AG04449 (cell line): ENCODE results near the gene PATE1.

Source experiments
- CTCF ChIA-PET: fragments of 350-600 bp; formaldehyde crosslinking; extraction: SDS; loops from one replicate; lab custom pipeline; 2021; ENCODE audit warnings: antibody characterized with exemption; lab: Yijun Ruan, JAX
- POLR2A ChIA-PET: fragments of 400-600, 350-600 bp; formaldehyde crosslinking; extraction: SDS; loops from one replicate; lab custom pipeline; 2020; ENCODE audit warnings: antibody characterized with exemption, inconsistent platforms; lab: Yijun Ruan, JAX
- DNase-seq: peaks from one replicate; pipeline ENCODE4 v3.0.0-alpha.2; 2010; ENCODE audit warnings: low read depth, low spot score
- H3K4me3 ChIP-seq: 2 replicates; pipeline ENCODE4 v1.5.1; 2011; ENCODE audit warnings: low read depth, mild to moderate bottlenecking, control low read depth, low read length
- TF ChIP-seq, protein P1 (sequence below): IDR thresholded peaks from one replicate; pipeline ENCODE4 v1.5.1; 2011; ENCODE audit warnings: mild to moderate bottlenecking, moderate library complexity, low read length, control low read depth, inconsistent platforms; ENCODE audit not compliant: insufficient read depth; ENCODE audit errors: missing control alignments

PATE1 gene

DNA sequence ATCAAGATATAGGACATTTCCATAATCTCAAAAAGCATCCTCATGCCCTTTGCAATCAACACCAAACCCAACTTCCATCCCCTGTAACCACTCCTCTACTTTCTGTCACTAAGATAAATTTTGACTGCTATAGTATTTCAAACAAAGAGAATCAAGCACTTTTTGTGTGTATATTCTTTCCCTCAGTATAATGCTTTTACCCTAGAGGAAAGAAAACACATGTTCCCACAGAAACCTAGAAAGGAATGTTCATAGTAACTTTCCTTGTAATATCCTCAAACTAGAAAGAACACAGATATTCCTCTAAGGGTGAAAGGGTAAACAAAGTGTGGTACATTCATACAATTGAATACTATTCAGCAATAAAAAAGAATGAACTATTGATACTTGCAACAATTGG is 5.5 kb upstream of the PATE1 start:
- POLR2A ChIA-PET, result no interaction called here
- no peak for DNase-seq
- TF ChIP-seq, protein P1, sequence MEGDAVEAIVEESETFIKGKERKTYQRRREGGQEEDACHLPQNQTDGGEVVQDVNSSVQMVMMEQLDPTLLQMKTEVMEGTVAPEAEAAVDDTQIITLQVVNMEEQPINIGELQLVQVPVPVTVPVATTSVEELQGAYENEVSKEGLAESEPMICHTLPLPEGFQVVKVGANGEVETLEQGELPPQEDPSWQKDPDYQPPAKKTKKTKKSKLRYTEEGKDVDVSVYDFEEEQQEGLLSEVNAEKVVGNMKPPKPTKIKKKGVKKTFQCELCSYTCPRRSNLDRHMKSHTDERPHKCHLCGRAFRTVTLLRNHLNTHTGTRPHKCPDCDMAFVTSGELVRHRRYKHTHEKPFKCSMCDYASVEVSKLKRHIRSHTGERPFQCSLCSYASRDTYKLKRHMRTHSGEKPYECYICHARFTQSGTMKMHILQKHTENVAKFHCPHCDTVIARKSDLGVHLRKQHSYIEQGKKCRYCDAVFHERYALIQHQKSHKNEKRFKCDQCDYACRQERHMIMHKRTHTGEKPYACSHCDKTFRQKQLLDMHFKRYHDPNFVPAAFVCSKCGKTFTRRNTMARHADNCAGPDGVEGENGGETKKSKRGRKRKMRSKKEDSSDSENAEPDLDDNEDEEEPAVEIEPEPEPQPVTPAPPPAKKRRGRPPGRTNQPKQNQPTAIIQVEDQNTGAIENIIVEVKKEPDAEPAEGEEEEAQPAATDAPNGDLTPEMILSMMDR, result no peak
- CTCF ChIA-PET, result no interaction called here
- H3K4me3 ChIP-seq, result no peak overlapping the region

DNA sequence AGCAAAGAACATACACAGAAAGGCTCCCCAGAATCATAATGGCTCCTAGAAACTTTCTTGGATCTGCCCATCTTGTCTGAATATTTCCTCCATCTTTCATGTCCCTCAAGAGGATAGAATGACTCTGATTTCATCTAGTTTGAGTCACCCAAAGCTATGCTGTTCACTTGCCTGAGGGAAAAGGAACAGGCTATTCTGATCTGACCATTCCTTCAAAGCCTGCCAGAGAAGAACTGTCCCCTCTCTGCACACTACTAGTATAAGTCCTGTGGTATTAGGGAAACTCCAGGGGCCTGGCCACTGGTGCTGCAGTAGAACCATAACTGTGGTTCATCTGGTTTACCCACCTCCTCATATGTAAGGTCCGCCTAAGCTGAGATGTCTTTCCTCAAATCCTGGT is 2.4 kb upstream of the PATE1 start:
- ChIA-PET CTCF (no interaction called here), POLR2A (no interaction called here)
- TF ChIP-seq, protein P1, result no peak
- no peak overlapping the region for H3K4me3 ChIP-seq
- no peak for DNase-seq

DNA sequence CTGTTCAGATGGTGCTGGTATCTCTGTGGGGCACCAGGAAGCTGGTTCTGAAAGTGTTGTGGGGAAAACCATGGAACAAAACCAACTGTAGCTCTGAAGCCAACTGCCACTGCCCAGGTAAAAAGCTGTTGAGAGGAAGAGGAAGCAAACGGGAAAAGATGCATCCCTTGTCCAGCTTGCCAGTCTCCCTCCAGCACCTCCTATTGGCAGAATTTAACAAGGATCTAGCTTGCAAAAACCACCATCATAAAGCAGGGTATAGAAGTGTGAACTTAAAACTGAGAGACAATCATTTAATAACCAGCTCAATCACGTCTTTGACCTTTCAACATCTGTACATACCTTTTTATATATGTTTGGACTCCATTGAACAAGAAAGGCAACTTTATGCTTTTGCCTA is 4.5 kb downstream of the PATE1 start:
- ChIA-PET POLR2A (no interaction called here), CTCF (no interaction called here)
- no peak overlapping the region for H3K4me3 ChIP-seq
- TF ChIP-seq, protein P1, result no peak
- no peak for DNase-seq

DNA sequence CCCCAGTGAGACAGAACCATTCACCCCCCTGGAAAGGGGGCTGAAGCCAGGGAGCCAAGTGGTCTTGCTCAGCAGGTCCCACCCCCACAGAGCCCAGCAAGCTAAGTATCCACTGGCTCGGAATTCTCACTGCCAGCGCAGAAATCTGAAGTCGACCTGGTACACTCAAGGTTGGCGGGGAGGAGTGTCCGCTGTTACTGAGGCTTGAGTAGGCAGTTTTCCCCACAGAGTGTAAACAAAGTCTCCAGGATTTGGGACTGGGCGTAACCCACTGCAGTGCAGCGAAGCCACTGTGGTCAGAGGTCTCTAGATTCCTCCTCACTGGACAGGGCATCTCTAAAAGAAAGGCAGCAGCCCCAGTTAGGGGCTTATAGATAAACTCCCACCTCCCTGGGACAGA is 10.0 kb downstream of the PATE1 start:
- DNase-seq, result no peak
- CTCF ChIA-PET, result no interaction called here
- H3K4me3 ChIP-seq, result no peak overlapping the region
- POLR2A ChIA-PET, result no interaction called here
- TF ChIP-seq, protein P1, result no peak

DNA sequence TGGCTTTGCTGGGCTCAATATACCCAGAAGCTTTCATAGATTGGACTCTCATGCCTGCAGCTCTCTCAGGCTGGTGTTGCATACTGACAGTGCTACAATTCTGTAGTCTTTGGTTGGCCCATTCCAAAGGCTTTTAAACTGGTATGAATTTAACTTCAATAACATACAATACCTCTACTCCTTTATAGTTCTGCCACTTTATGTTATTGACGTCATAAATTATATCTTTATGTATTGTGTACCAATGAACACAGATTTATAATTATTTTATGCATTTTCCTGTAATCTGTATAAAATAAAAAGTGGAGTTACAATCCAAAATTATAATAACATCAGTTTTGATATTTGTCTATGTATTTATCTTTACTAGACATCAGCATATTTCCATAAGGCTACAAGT is 16.4 kb downstream of the PATE1 start:
- POLR2A ChIA-PET, result no interaction called here
- TF ChIP-seq, protein P1, result no peak
- CTCF ChIA-PET, result no interaction called here

DNA sequence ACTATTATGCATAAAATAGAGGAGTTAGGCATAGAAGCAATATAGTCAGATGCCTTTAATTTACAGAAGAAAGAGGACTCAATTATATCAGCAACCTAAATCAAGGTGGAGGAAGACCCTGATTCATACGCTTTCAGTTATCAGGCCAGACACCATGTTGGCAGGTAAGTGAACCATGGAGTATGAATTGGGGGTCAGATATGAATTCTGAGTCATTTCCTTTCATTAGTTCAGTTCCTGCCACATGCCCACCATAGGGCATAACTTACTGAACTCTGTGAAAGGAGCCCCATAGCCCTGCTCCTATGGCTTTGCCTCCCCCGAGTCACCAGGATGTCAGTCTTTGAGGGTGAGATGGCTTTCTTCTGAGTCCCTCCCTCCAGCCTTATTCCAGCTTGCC is 17.4 kb downstream of the PATE1 start:
- H3K4me3 ChIP-seq, result no peak overlapping the region
- POLR2A ChIA-PET, result no interaction called here
- CTCF ChIA-PET, result no interaction called here
- DNase-seq, result no peak
- TF ChIP-seq, protein P1, result no peak

More for the DNA sequence above, 16.4 kb downstream of the PATE1 start:
- DNase-seq, result no peak
- H3K4me3 ChIP-seq, result no peak overlapping the region
